HL-60/S4 treated with phorbol 12-myristate 13-acetate at 8.2 ng/mL for 4 days and 3 days (cell line): ENCODE measurements around the gene PFKFB4.
"Not testable (repeated sequence)": the region's sequence is repeated elsewhere in the genome, so short reads cannot be mapped to it uniquely, and the experiment has no call there.

Experiments used
- in situ Hi-C: fragments of 300-500 bp; cut with MboI; formaldehyde crosslinking; loops from 2 replicates; pipeline ENCODE4 v1.15.0; 2022; ENCODE audit warnings: low sequenced_read_pairs

Gene PFKFB4

GRCh38 chr3:48535578-48535977 lies 21.0 kb downstream of the PFKFB4 start:
- in situ Hi-C loops = no loop called here

- in situ Hi-C loops = no loop called here
These were observed 23.6 kb downstream of the PFKFB4 start for GRCh38 chr3:48532977-48533337.

GRCh38 chr3:48532271-48532976 lies 24.2 kb downstream of the PFKFB4 start:
- in situ Hi-C loops = no loop called here

- in situ Hi-C loops = not testable (repeated sequence)
These were observed 25.9 kb downstream of the PFKFB4 start for GRCh38 chr3:48530701-48531100.

- in situ Hi-C loops = no loop called here
These were observed 27.8 kb downstream of the PFKFB4 start for GRCh38 chr3:48528754-48529153.

- in situ Hi-C loops = no loop called here
These were observed 28.6 kb downstream of the PFKFB4 start for GRCh38 chr3:48528048-48528447.

- in situ Hi-C loops = no loop called here
These were observed 31.6 kb downstream of the PFKFB4 start for GRCh38 chr3:48524970-48525369.

GRCh38 chr3:48521635-48522034 lies 35.0 kb downstream of the PFKFB4 start:
- in situ Hi-C loops = no loop called here

GRCh38 chr3:48519277-48519643 lies 37.3 kb downstream of the PFKFB4 start:
- in situ Hi-C loops = no loop called here

GRCh38 chr3:48518638-48519276 lies 37.8 kb downstream of the PFKFB4 start:
- in situ Hi-C loops = no loop called here

- in situ Hi-C loops = no loop called here
These were observed 38.5 kb downstream of the PFKFB4 start for GRCh38 chr3:48518069-48518468.

- in situ Hi-C loops = no loop called here
These were observed 40.0 kb downstream of the PFKFB4 start for GRCh38 chr3:48516571-48516970.

- in situ Hi-C loops = no loop called here
These were observed 42.0 kb downstream of the PFKFB4 start for GRCh38 chr3:48514431-48515227.

GRCh38 chr3:48511551-48511950 lies 45.1 kb downstream of the PFKFB4 start:
- in situ Hi-C loops = no loop called here

- in situ Hi-C loops = no loop called here
These were observed 49.1 kb downstream of the PFKFB4 start for GRCh38 chr3:48507256-48508061.

- in situ Hi-C loops = no loop called here
These were observed 50.6 kb downstream of the PFKFB4 start for GRCh38 chr3:48505968-48506504.

- in situ Hi-C loops = no loop called here
These were observed 51.5 kb downstream of the PFKFB4 start for GRCh38 chr3:48505146-48505545.

GRCh38 chr3:48504051-48504946 lies 52.3 kb downstream of the PFKFB4 start, which contains the start of gene SHISA5:
SHISA5 (minus strand) TSS chr3:48504174; CDS start chr3:48504094, 80 bp downstream.
- in situ Hi-C loops = no loop called here

GRCh38 chr3:48503401-48504050 lies 53.1 kb downstream of the PFKFB4 start:
- in situ Hi-C loops = no loop called here
